HG03432 (cell line): ENCODE measurements around the gene CCRL2.

Experiments
- ATAC-seq: cut with Tn5 transposase; IDR thresholded peaks from one replicate; pipeline ENCODE4 v1.9.1; 2021; ENCODE audit warnings: mild to moderate bottlenecking, moderate library complexity; ENCODE audit not compliant: unreplicated experiment

The CCRL2 gene

DNA sequence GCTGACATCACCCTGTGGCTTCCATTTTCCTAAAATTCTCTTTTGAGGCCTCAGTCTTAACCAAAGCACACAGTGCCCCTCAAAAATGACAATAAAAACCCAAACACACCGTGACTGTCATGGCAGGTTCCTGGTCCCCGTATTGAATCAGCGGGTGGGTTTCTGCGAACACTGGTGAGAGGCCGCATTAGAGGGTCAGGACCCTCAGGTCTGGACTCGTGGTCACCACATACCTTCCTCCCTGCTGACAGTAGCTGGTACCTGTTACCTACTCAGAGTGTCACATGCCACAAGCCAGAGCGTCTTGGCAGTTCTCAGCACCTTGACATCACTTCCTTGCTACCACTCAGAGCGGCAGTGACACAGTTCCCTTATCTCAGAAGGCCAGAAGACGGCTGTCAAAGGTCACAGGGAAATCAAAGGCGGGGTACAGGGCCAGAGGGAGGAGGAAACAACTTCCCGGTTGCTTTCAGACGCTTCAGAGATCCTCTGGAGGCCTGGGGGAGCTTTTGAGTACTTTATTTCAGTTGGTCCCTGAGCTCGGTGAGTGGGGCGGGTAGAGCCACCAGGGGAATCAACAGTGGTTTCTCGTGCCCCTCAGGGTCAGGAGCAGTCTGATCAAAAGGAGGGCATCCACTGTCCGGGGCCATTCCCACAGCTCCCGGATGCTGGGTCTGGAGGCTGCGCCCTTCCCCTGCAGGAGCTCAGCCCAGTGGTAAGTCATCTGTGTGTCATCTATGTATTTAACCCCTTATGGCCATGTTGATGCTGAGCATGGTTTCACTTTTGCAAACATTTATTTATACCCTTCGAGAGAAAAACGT lies at the start of gene CCRL2, which contains the start of gene CCR5AS:
TSS of gene CCRL2 (plus strand) at position 472 of the 824 bp plus-strand sequence. CDS start 821 bp downstream, outside the sequence.
TSS of gene CCR5AS (minus strand) at position 279 of the 824 bp plus-strand sequence.
- ATAC-seq: peak; percentile 55

DNA sequence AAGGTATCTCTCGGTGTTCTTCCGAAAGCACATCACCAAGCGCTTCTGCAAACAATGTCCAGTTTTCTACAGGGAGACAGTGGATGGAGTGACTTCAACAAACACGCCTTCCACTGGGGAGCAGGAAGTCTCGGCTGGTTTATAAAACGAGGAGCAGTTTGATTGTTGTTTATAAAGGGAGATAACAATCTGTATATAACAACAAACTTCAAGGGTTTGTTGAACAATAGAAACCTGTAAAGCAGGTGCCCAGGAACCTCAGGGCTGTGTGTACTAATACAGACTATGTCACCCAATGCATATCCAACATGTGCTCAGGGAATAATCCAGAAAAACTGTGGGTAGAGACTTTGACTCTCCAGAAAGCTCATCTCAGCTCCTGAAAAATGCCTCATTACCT lies 48.6 kb upstream of the CCRL2 start:
- ATAC-seq: no peak

DNA sequence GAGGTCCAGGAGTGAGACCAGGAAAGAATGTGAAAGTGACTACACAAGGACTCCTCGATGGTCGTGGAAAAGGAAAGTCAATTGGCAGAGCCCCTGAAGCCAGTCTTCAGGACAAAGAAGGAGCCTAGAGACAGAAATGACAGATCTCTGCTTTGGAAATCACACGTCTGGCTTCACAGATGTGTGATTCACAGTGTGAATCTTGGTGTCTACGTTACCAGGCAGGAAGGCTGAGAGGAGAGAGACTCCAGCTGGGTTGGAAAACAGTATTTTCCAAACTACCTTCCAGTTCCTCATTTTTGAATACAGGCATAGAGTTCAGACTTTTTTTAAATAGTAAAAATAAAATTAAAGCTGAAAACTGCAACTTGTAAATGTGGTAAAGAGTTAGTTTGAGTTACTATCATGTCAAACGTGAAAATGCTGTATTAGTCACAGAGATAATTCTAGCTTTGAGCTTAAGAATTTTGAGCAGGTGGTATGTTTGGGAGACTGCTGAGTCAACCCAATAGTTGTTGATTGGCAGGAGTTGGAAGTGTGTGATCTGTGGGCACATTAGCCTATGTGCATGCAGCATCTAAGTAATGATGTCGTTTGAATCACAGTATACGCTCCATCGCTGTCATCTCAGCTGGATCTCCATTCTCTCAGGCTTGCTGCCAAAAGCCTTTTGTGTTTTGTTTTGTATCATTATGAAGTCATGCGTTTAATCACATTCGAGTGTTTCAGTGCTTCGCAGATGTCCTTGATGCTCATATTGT lies 47.1 kb upstream of the CCRL2 start:
- ATAC-seq: peak; percentile 67

- ATAC-seq: no peak
Observed at GRCh38 chr3:46360907-46361306, 46.2 kb upstream of the CCRL2 start.

DNA sequence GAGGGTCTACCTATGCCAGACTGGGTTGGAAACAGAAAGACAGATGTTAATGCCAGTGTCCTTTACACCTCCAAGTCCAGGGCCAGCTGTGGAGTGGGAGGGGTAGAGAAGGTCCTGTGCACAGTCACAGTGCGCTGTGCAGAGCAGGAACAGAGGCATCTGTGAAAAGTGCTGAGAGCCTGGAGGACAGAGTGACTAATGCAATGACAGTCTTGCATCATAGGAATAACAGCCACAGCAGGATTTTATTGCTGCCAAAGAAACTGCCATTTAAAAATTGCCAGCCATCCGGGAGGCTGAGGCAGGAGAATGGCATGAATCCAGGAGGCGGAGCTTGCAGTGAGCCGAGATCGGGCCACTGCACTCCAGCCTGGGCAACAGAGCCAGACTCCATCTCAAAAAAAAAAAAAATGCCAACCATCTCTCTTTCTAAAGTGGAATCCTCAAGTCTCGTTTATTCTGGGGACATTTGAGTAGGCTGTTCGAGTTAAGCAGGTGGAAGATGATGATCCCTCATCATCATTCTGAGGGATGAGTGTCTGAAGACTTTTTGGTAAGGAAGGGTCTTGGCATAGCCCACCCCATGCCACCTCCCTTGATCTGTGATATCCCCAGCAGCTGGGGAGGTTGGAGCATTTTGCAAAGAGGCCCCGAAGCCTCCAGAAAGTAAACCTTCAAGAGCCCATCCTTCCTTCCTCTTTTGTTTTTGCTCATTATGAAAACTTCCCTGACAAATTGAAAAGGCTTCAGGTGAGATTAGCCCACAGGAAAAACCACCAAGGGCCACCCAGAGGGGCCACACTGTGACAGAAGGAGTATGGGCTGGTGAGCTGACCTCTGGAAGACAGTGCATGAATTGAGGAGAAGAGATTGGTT lies 45.4 kb upstream of the CCRL2 start:
- ATAC-seq: no peak

DNA sequence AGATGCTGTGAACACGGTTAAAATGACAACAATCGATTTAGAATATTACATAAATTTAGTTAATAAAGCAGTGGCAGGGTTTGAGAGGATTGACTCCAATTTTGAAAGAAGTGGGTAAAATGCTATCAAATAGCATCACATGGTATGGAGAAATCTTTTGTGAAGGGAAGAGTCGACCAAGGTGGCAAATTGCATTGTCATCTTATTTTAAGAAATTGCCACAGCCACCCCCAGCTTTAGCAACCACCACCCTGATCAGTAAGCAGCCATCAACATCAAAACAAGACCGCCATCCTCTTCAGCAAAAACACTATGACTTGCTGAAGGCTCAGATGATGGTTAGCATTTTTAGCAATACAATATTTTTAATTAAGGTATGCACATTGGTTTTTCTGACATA lies 42.0 kb upstream of the CCRL2 start:
- no peak for ATAC-seq

GRCh38 chr3:46365737-46366524 lies 41.1 kb upstream of the CCRL2 start:
- no peak for ATAC-seq

GRCh38 chr3:46367811-46368210 lies 39.2 kb upstream of the CCRL2 start:
- ATAC-seq: no peak

- no peak for ATAC-seq
Observed at GRCh38 chr3:46368569-46368968, 38.5 kb upstream of the CCRL2 start.

DNA sequence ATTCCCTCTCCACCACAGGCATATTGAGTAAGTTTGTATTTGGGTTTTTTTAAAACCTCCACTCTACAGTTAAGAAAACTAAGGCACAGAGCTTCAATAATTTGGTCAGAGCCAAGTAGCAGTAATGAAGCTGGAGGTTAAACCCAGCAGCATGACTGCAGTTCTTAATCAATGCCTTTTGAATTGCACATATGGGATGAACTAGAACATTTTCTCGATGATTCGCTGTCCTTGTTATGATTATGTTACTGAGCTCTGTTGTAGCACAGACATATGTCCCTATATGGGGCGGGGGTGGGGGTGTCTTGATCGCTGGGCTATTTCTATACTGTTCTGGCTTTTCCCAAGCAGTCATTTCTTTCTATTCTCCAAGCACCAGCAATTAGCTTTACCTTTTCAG lies 37.9 kb upstream of the CCRL2 start:
- ATAC-seq: no peak

DNA sequence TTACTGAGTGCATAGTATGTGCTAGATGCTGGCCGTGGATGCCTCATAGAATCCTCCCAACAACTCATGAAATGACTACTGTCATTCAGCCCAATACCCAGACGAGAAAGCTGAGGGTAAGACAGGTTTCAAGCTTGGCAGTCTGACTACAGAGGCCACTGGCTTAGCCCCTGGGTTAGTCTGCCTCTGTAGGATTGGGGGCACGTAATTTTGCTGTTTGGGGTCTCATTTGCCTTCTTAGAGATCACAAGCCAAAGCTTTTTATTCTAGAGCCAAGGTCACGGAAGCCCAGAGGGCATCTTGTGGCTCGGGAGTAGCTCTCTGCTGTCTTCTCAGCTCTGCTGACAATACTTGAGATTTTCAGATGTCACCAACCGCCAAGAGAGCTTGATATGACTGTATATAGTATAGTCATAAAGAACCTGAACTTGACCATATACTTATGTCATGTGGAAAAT lies 37.4 kb upstream of the CCRL2 start:
- ATAC-seq: peak; percentile 64

GRCh38 chr3:46370839-46371518 lies 36.1 kb upstream of the CCRL2 start, which contains the start of gene CCR5:
Gene CCR5, plus strand, starts transcription at chr3:46370946. Its CDS starts 1,957 bp downstream, at chr3:46372903.
- no peak for ATAC-seq

DNA sequence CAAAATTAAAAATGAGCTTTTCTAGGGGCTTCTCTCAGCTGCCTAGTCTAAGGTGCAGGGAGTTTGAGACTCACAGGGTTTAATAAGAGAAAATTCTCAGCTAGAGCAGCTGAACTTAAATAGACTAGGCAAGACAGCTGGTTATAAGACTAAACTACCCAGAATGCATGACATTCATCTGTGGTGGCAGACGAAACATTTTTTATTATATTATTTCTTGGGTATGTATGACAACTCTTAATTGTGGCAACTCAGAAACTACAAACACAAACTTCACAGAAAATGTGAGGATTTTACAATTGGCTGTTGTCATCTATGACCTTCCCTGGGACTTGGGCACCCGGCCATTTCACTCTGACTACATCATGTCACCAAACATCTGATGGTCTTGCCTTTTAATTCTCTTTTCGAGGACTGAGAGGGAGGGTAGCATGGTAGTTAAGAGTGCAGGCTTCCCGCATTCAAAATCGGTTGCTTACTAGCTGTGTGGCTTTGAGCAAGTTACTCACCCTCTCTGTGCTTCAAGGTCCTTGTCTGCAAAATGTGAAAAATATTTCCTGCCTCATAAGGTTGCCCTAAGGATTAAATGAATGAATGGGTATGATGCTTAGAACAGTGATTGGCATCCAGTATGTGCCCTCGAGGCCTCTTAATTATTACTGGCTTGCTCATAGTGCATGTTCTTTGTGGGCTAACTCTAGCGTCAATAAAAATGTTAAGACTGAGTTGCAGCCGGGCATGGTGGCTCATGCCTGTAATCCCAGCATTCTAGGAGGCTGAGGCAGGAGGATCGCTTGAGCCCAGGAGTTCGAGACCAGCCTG lies 35.3 kb upstream of the CCRL2 start:
- ATAC-seq: no peak

GRCh38 chr3:46372492-46373359 lies 34.3 kb upstream of the CCRL2 start:
- ATAC-seq: no peak

DNA sequence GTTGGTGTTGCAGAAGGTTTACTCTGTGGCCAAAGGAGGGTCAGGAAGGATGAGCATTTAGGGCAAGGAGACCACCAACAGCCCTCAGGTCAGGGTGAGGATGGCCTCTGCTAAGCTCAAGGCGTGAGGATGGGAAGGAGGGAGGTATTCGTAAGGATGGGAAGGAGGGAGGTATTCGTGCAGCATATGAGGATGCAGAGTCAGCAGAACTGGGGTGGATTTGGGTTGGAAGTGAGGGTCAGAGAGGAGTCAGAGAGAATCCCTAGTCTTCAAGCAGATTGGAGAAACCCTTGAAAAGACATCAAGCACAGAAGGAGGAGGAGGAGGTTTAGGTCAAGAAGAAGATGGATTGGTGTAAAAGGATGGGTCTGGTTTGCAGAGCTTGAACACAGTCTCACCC lies 32.3 kb upstream of the CCRL2 start:
- ATAC-seq: no peak

DNA sequence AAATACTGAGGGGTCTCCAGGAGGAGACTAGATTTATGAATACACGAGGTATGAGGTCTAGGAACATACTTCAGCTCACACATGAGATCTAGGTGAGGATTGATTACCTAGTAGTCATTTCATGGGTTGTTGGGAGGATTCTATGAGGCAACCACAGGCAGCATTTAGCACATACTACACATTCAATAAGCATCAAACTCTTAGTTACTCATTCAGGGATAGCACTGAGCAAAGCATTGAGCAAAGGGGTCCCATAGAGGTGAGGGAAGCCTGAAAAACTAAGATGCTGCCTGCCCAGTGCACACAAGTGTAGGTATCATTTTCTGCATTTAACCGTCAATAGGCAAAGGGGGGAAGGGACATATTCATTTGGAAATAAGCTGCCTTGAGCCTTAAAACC lies 31.8 kb upstream of the CCRL2 start:
- ATAC-seq: no peak

GRCh38 chr3:46375814-46376213 lies 31.2 kb upstream of the CCRL2 start:
- ATAC-seq: no peak
